Activated T-cell treated with anti-CD3 and anti-CD28 coated beads, Interleukin-2, amount 50 U/mL, for 1 hour (primary cell): Measurements from ENCODE around the gene HBS1L.

ENCODE experiments used
- DNase-seq: peaks from one replicate; pipeline ENCODE4 v3.0.0-alpha.2; 2020

HBS1L gene

DNA sequence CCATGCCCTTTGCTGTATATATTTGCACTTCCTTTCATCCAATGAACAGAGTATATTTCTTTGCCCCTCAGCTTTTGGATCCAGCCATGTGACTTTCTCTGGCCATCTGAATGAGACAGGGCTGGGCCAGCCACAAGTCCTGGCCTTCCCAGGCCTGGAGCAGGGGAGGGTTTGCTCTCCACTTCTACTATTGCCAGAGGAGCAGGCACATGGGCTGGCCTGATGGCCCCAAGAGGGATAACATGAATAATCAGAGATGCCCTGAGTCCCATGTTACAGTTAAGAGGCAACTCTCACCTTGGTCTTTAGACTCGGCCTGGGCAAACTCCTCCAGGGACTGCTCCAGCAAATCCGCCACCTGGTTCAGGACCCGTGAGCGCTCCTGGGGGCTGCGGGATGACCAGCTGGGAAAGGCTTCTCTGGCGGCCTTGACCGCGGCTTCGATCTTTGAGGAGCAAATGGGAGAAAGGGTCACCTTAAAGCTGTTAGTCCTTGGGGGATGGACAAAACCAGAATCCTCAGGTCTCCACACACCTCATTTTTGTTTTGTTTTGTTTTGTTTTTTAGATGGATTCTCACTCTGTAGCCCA is 111.0 kb downstream of the HBS1L start:
- DNase-seq = no peak

- no peak for DNase-seq
Measured at GRCh38 chr6:134938896-134939295, 115.7 kb downstream of the HBS1L start.

GRCh38 chr6:134937426-134937825 is 117.2 kb downstream of the HBS1L start:
- DNase-seq = no peak

- DNase-seq = no peak
Measured at GRCh38 chr6:134936931-134937330, 117.7 kb downstream of the HBS1L start.

- DNase-seq = no peak
Measured at GRCh38 chr6:134936476-134936875, 118.1 kb downstream of the HBS1L start.

DNA sequence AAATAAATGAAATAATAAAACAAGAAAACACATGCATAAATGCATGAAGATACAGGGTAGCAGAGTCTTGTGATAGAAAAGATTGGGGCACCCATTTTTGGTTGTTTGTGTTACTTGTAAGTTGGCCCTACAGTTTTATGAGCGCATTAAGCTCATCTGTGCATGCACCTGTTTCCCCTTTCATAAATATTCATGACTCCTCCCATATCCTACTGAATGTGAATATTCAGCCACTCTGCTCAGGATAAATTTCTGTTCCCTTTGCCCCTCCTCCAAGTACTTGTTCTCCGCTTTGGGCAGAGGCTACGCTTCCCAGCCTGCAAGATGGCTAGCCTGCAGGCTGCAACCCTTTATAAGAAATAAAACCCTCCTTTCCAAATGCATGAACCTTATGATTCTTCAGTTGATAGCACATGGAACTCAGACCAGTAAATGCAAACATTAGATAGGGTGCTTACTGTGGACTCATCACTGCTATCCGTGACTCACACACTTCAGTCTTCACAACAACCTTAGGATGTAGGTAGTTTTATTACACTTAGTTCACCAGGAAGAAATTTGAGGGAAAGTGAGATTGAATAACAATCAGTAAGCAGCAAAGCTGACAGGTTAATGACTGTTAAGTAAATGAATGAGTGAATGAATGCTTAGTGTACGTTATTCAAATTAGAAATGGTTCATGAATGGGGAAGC is 119.7 kb downstream of the HBS1L start:
- no peak for DNase-seq

- no peak for DNase-seq
Measured at GRCh38 chr6:134932535-134933470, 121.8 kb downstream of the HBS1L start.

GRCh38 chr6:134932098-134932497 is 122.5 kb downstream of the HBS1L start:
- DNase-seq = no peak

- DNase-seq = no peak
Measured at GRCh38 chr6:134930463-134930862, 124.2 kb downstream of the HBS1L start.

DNA sequence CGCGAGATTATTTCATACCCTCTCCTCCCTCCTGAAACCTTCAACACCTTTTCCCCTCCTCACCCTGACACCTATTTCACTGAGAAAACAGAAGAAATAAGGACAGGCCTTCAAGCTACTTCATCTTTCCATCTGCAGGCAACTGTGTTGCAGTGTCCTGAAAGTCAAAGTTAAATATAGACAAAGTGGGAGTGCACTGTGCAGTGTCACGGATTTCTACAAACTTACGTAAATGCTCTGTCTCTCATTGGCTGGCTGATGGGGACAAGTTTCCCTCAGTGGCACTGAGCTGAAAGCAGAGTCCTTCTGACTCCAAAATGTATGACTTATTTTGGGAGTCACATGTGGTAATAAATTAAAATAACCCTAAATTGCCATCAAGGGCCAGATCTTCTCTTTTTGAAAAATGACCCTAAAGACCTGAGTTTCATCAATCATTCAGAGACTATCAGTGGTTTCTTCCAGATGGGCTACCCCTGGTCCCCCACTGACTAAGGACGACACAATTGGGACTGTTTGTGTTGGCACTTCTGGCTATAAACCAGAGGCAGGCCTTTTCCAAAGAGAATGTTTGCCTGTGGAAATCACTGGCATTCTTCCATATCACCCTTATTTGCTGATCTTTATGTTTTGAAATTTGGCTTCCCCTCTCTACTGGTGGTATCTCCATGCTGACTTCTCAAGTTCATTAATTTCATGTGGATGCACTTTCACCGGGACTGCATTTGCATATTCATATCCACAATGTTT is 126.3 kb downstream of the HBS1L start:
- no peak for DNase-seq

DNA sequence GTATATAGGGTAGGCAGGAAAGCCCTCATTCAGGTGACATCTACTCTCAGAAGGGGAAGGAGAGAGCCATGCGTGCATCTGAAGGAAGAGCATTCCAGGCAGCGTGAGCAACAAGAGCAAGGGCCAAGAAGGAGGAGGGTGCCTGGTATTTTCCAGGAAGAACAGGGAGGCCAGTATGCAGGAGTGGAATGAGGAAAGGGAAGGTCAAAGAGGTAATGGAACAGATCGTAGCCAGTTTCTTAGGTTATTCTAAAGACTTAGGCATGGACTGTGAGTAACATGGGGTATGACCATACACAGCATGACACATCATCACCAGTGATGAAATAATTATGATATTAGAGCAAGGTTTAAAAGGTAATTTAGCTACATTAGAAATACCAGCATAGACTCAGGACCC is 128.8 kb downstream of the HBS1L start:
- DNase-seq = no peak

- DNase-seq = no peak
Measured at GRCh38 chr6:134921721-134922261, 132.8 kb downstream of the HBS1L start.

DNA sequence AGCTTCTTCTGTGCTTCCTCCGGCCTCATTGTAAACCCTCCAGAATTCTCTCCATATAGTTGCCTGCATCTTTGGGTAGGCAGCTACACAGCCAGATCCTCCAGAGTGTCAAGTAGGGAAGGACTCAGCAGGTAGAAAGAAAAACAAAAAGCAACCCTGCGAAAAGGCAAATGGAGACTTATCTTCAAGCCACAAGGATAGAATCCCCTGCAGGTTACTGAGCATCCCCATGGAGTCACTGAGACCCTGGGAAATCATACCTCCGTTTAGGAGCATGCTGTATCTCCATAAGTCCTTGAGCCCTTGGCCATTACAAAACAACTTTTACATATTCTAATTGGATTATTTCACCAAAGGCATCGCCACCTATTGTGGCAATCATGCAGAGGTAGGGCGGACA is 133.3 kb downstream of the HBS1L start:
- DNase-seq = no peak

DNA sequence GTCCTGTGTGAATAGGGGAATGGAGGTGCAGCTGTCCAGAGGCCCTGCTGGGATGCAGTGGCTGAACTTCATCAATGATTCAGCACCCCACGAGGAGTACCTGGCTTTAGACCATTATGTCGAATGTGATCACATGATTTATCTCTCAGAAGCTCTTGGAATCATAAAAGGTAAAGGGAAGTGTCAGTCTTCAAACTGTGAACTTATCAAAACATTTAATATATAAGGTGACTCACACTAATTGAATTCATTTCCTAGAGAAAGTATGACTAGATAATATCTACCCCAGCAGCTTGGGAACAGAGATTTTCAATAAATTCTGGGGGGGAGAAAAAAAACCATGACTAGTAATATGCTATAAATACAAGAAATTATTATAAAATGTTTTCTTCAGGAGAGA is 134.2 kb downstream of the HBS1L start:
- no peak for DNase-seq

GRCh38 chr6:134918418-134918961 is 136.1 kb downstream of the HBS1L start:
- DNase-seq = no peak

DNA sequence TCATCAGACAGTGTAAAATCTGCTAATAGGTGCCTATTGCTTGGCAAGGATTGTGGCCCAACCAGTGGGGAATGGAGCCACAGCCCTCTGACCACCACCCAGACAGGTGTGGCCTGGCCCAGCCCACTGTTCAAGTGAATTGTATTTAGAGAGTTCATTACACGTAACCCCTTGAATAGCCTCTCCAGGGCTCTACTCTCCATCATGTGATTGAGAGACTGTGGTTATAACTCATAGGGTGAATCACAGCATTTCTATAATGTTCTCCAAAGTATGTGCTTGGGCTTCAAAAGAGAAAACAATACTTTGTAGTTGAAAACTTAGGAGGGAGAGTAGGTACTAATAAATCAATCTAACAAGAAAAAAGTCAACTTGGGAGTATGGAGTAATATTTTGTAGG is 143.1 kb downstream of the HBS1L start:
- no peak for DNase-seq

DNA sequence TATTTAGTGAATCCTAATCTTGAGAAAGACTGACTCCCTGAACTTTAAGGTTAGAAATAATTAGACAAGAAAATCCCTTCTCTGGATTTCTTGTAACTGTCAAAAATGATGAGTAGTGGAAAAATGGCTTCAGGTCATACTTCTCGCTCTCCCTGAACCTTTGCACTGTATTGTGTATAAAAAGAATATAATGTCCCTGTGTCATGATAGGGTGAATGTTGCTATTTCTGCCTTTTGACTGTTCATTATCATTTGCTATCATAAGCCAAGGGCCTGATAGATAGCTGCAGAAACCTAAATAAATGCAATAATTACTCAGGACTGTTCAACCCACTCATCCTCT is 144.1 kb downstream of the HBS1L start:
- no peak for DNase-seq
